GM12801 (cell line): Measurements from ENCODE around the gene DDAH1.

Experiments used
- CTCF ChIP-seq: IDR thresholded peaks from one replicate; pipeline ENCODE4 v1.5.1; 2011; ENCODE audit warnings: control low read depth; ENCODE audit not compliant: insufficient read length; ENCODE audit errors: extremely low read depth

The DDAH1 gene

GRCh38 chr1:85406887-85407533, 57.9 kb downstream of the DDAH1 start:
- TF ChIP-seq CTCF, result no peak

DNA sequence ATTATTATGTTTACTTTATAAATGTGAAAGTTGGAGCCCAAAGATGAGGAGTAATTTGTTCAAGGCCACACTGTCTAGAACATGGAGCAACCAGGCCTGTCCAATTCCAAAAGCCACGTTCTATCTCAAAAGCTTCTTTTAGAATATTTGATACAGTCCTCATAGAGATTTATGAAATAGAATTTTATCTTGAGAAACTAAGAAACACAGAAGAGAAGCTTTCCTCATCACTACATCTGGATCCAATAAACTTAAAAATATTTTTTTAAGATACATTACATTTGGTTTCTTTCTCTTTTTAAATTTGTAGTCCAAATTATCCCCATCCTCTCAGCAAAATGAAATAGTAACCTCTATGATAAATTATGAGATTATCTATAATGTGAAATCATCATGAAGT, 58.9 kb downstream of the DDAH1 start:
- no peak for TF ChIP-seq CTCF

- no peak for TF ChIP-seq CTCF
Observed at GRCh38 chr1:85404408-85404807, 60.6 kb downstream of the DDAH1 start.

DNA sequence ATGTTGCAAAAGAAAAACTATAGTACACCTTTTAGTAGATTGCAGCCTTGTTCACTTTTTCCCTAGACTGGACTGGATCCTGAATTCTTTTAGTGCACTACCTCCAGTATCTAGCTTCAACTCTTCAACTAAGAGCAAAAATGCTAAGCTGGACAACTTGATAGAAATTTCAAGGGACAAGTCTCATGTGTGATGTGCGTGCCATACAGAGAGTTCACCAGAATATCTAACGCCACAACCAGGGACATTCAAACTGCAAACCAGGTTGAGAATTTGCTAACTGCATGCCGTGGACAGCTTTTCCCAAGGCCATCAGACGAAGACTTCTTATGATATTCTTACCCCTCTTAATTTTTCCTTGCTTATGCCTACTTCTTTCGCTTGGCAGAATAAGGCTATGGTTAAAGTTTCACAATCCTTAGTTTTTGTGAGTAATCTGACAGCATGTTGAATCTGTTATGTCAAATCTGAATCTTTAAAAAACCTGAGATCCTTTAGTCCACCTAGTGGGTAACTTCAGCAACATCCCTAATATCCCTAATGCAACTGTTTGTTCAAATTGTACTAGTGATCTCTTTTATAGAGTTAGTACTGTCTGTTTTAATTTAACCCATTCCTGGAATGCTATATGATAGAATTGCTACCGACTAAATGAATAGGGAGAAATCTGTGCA, 66.4 kb downstream of the DDAH1 start:
- TF ChIP-seq CTCF, result no peak

GRCh38 chr1:85397490-85398032, 67.4 kb downstream of the DDAH1 start:
- no peak for TF ChIP-seq CTCF

GRCh38 chr1:85396194-85396593, 68.8 kb downstream of the DDAH1 start:
- no peak for TF ChIP-seq CTCF

DNA sequence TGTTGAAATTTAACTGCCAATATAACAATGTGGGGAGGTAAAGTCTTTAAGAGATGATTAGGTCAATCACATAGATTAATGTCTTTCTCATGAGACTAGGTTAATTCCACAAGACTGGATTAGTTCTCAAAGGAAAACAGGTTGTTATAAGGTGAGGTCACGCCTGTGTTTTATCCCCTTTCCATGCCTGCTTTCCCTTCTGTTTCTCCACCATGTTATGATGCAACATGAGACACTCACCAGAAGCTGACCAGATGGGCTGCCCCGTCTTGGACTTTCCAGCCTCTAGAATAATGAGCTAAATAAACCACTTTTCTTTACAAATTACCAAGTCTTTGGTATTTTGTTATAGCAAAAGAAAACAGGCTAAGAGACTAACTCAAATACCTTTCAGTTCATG, 70.8 kb downstream of the DDAH1 start:
- TF ChIP-seq CTCF, result no peak
